HepG2 (cell line): Measurements from ENCODE around the gene ZDHHC13. TPM values are rescaled to one million over a fixed set of nuclear protein-coding genes. Genes with fewer than 3 reads are reported as not detected.

ENCODE experiments used
- BATF2 ChIP-seq: sonication (generic); formaldehyde crosslinking; IDR thresholded peaks from 2 replicates; pipeline ENCODE4 v1.8.0; 2022; ENCODE audit warnings: mild to moderate bottlenecking, missing genetic modification reagents, moderate library complexity
- CAMTA2 ChIP-seq: sonication (generic); formaldehyde crosslinking; IDR thresholded peaks from 2 replicates; pipeline ENCODE4 v1.4.0; 2020; ENCODE audit warnings: mild to moderate bottlenecking, missing genetic modification reagents, borderline replicate concordance
- JUND ChIP-seq: sonication (generic); formaldehyde crosslinking; IDR thresholded peaks from 2 replicates; pipeline ENCODE4 v1.8.0; 2022; ENCODE audit warnings: mild to moderate bottlenecking, missing genetic modification reagents
- ZMYM3 ChIP-seq: sonication (generic); formaldehyde crosslinking; IDR thresholded peaks from 2 replicates; pipeline ENCODE4 v1.5.1; 2020; ENCODE audit warnings: mild to moderate bottlenecking, missing genetic modification reagents
- ZNF501 ChIP-seq: sonication (generic); formaldehyde crosslinking; IDR thresholded peaks from 2 replicates; pipeline ENCODE4 v1.5.1; 2020; ENCODE audit warnings: mild to moderate bottlenecking, moderate library complexity, missing genetic modification reagents
- ZSCAN31 ChIP-seq: sonication (generic); formaldehyde crosslinking; IDR thresholded peaks from 2 replicates; pipeline ENCODE4 v1.5.0; 2020; ENCODE audit warnings: low read depth, mild to moderate bottlenecking, missing genetic modification reagents
- polyA plus RNA-seq, 8 experiments: library from polyadenylated mRNA; depleted of rRNA in 3 of 8; stranded (reverse) in 7 of 8; unstranded in 1 of 8; fragments of >200 nt; fragmentation: Illumina TruSeq in 4 of 8; extraction: Trizol in 4 of 8; gene quantifications; 2 replicates each; pipeline versions ENCODE4 v1.2.1 to v1.2.3, GENCODE V29; 2011 to 2016; ENCODE audit warnings: low read depth in 4 of 8, missing spikeins in 1 of 8, mixed read lengths in 1 of 8; ENCODE audit not compliant: insufficient read depth in 1 of 8
- total RNA-seq, 5 experiments: library from RNA; depleted of rRNA; stranded (reverse); fragments of >200 nt; fragmentation: Illumina TruSeq; extraction: Trizol; gene quantifications; 2 replicates each; pipeline ENCODE4 v1.2.3, GENCODE V29; 2016; ENCODE audit warnings: low read depth in 1 of 5
- TF ChIP-seq, protein P1 (sequence below), 2 experiments: fragments of 450-650 bp in 1 of 2; sonication (generic) in 1 of 2; formaldehyde crosslinking in 1 of 2; IDR thresholded peaks; 2 replicates each; pipeline versions ENCODE4 v1.6.1 to v1.8.0; 2016 to 2022; ENCODE audit warnings: antibody characterized with exemption in 1 of 2, mild to moderate bottlenecking in 1 of 2, missing genetic modification reagents in 1 of 2

The ZDHHC13 gene
- total and polyA plus RNA-seq, 2 of the 13 experiments (the other 11 are each of a cell fraction or from before 2014, with no cell fraction given) = 10.9 to 11.8 TPM

GRCh38 chr11:19088791-19089190 is 28.2 kb upstream of the ZDHHC13 start (continued):
- TF ChIP-seq, protein P1, sequence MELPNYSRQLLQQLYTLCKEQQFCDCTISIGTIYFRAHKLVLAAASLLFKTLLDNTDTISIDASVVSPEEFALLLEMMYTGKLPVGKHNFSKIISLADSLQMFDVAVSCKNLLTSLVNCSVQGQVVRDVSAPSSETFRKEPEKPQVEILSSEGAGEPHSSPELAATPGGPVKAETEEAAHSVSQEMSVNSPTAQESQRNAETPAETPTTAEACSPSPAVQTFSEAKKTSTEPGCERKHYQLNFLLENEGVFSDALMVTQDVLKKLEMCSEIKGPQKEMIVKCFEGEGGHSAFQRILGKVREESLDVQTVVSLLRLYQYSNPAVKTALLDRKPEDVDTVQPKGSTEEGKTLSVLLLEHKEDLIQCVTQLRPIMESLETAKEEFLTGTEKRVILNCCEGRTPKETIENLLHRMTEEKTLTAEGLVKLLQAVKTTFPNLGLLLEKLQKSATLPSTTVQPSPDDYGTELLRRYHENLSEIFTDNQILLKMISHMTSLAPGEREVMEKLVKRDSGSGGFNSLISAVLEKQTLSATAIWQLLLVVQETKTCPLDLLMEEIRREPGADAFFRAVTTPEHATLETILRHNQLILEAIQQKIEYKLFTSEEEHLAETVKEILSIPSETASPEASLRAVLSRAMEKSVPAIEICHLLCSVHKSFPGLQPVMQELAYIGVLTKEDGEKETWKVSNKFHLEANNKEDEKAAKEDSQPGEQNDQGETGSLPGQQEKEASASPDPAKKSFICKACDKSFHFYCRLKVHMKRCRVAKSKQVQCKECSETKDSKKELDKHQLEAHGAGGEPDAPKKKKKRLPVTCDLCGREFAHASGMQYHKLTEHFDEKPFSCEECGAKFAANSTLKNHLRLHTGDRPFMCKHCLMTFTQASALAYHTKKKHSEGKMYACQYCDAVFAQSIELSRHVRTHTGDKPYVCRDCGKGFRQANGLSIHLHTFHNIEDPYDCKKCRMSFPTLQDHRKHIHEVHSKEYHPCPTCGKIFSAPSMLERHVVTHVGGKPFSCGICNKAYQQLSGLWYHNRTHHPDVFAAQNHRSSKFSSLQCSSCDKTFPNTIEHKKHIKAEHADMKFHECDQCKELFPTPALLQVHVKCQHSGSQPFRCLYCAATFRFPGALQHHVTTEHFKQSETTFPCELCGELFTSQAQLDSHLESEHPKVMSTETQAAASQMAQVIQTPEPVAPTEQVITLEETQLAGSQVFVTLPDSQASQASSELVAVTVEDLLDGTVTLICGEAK (IDR thresholded peaks at IDR 0.05) = no peak
- TF ChIP-seq, protein P1 (CRISPR knock-in tag; IDR thresholded peaks at IDR 0.05) = no peak
- no peak for TF ChIP-seq JUND (CRISPR knock-in tag)
- no peak for TF ChIP-seq ZNF501 (CRISPR knock-in tag)
- no peak for TF ChIP-seq CAMTA2
- no peak for TF ChIP-seq ZSCAN31 (CRISPR knock-in tag)
- TF ChIP-seq BATF2 (CRISPR knock-in tag) = no peak
- no peak for TF ChIP-seq ZMYM3 (CRISPR knock-in tag)
